PC-9 (cell line): ENCODE data around the gene SCD5.

Source experiments
- CTCF ChIP-seq: fragments of 200-600 bp; sonication (generic); conservative IDR thresholded peaks from 2 replicates; pipeline ENCODE4 v1.6.1; 2017; ENCODE audit warnings: mixed run types, antibody characterized with exemption, mild to moderate bottlenecking, moderate library complexity
- EZH2 ChIP-seq: fragments of 200-600 bp; sonication (generic); IDR thresholded peaks from 2 replicates; pipeline ENCODE4 v1.8.0; 2017; ENCODE audit warnings: antibody characterized with exemption, low read depth

GRCh38 chr4:82661181-82661992 is 137.2 kb downstream of the SCD5 start:
- TF ChIP-seq CTCF (no peak), EZH2 (no peak)
